K562 (cell line): ENCODE data around the gene ACSF2. TPM values are rescaled to one million over a fixed set of nuclear protein-coding genes. Genes with fewer than 3 reads are reported as not detected.

Experiments
- ATAC-seq: fragments of 200-7000 bp; cut with Tn5 transposase; 3 replicates; pipeline ENCODE4 v1.9.1; 2020; ENCODE audit warnings: moderate library complexity
- BruUV-seq: library from RNA; stranded (reverse); fragments of 400-500 nt; replicated peaks from 2 replicates; lab custom pipeline; 2021; lab: Mats Ljungman, UMichigan
- CTCF ChIA-PET: fragments of 300-600 bp; formaldehyde crosslinking; extraction: SDS; loops from one replicate; lab custom pipeline; 2021; ENCODE audit warnings: low intra/inter-chr PET ratio; lab: Yijun Ruan, JAX
- POLR2A ChIA-PET: fragments of 300-600, 350-650 bp; sonication (Branson Sonifier 250); formaldehyde crosslinking; extraction: SDS; loops from one replicate; lab custom pipeline; 2021; ENCODE audit warnings: antibody characterized with exemption, inconsistent platforms; lab: Yijun Ruan, JAX
- DNase-seq, 4 experiments: peaks; one replicate each; pipeline versions ENCODE4 v3.0.0 to v3.0.0-alpha.2; 2011 to 2018; ENCODE audit warnings: low spot score in 3 of 4, mixed read lengths in 3 of 4; ENCODE audit errors: extremely low read depth in 1 of 4
- FAIRE-seq: peaks from 2 replicates; lab custom pipeline; 2011; peaks lifted over from hg19 to GRCh38; lab: Jason Lieb, UNC
- H2AFZ ChIP-seq: 2 replicates; pipeline ENCODE4 v1.6.0; 2011; ENCODE audit warnings: low read depth, low read length, control low read depth, inconsistent platforms
- H3K27ac ChIP-seq: fragments of 200-600 bp; 3 replicates; pipeline ENCODE4 v1.8.0; 2011; ENCODE audit warnings: low read depth, mild to moderate bottlenecking, control low read depth, inconsistent platforms, low read length, moderate library complexity, mixed read lengths; ENCODE audit errors: extremely low read depth
- H3K27me3 ChIP-seq, 2 experiments: fragments of 300-600 bp in 1 of 2; 2 replicates in 1 of 2; 3 replicates in 1 of 2; pipeline versions ENCODE4 v1.6.0 to v1.8.0; 2011; ENCODE audit warnings: inconsistent platforms in 2 of 2, low read length in 2 of 2, mild to moderate bottlenecking in 1 of 2, mixed read lengths in 1 of 2, moderate library complexity in 1 of 2; ENCODE audit not compliant: control insufficient read depth in 2 of 2, insufficient read depth in 2 of 2
- H3K36me3 ChIP-seq: fragments of 300-600 bp; 3 replicates; pipeline ENCODE4 v1.8.0; 2011; ENCODE audit warnings: mild to moderate bottlenecking, low read length, inconsistent platforms; ENCODE audit not compliant: control insufficient read depth, insufficient read depth
- H3K4me1 ChIP-seq, 2 experiments: fragments of 200-600 bp in 1 of 2; replicated peaks in 1 of 2; 2 replicates in 1 of 2; 3 replicates in 1 of 2; pipeline versions ENCODE4 v1.5.1 to v1.8.0; 2011; ENCODE audit warnings: inconsistent platforms in 2 of 2, low read length in 2 of 2, mild to moderate bottlenecking in 1 of 2, mixed read lengths in 1 of 2, moderate library complexity in 1 of 2; ENCODE audit not compliant: control insufficient read depth in 2 of 2, insufficient read depth in 2 of 2
- H3K4me2 ChIP-seq: 2 replicates; pipeline ENCODE4 v1.6.1; 2011; ENCODE audit warnings: low read length, control low read depth, inconsistent platforms, mixed read lengths; ENCODE audit not compliant: insufficient read depth
- H3K4me3 ChIP-seq: fragments of 200-600 bp; sonication (generic), shearing (Covaris generic); 2 replicates; pipeline ENCODE4 v1.5.1; 2016; ENCODE audit warnings: control low read depth, inconsistent platforms
- H3K79me2 ChIP-seq: fragments of 200-600 bp; 3 replicates; pipeline ENCODE4 v1.8.0; 2011; ENCODE audit warnings: low read length, inconsistent platforms; ENCODE audit not compliant: control insufficient read depth, insufficient read depth
- H3K9ac ChIP-seq, 2 experiments: 2 replicates each; pipeline versions ENCODE4 v1.6.0 to v1.6.1; 2011; ENCODE audit warnings: low read depth in 2 of 2, low read length in 2 of 2, control low read depth in 1 of 2, inconsistent platforms in 1 of 2, mild to moderate bottlenecking in 1 of 2, mixed read lengths in 1 of 2; ENCODE audit not compliant: insufficient read depth in 1 of 2
- H3K9me1 ChIP-seq: one replicate; pipeline ENCODE4 v1.6.0; 2011; ENCODE audit warnings: inconsistent platforms, mild to moderate bottlenecking, low read length, moderate library complexity; ENCODE audit not compliant: control insufficient read depth, insufficient read depth
- H3K9me3 ChIP-seq: replicated peaks from 2 replicates; pipeline ENCODE4 v1.5.1; 2011; ENCODE audit warnings: low read depth, low read length, inconsistent platforms; ENCODE audit not compliant: control insufficient read depth, insufficient read depth
- H4K20me1 ChIP-seq: replicated peaks from 2 replicates; pipeline ENCODE4 v1.6.1; 2011; ENCODE audit warnings: low read length, inconsistent platforms, mixed read lengths; ENCODE audit not compliant: control insufficient read depth, insufficient read depth
- ARHGAP35 ChIP-seq: fragments of 450-650 bp; IDR thresholded peaks from 2 replicates; pipeline ENCODE4 v1.6.1; 2018; ENCODE audit not compliant: partially characterized antibody
- CLOCK ChIP-seq: fragments of 250-450 bp; sonication (Bioruptor Pico); IDR thresholded peaks from 2 replicates; pipeline ENCODE4 v1.4.0; 2020; ENCODE audit warnings: mild to moderate bottlenecking, moderate library complexity, borderline replicate concordance
- HOMEZ ChIP-seq: fragments of 250-450 bp; sonication (Bioruptor Pico); IDR thresholded peaks from 2 replicates; pipeline ENCODE4 v1.4.0; 2020; ENCODE audit warnings: mild to moderate bottlenecking, moderate library complexity
- JUND ChIP-seq, 2 experiments: IDR thresholded peaks; 2 replicates in 1 of 2; 3 replicates in 1 of 2; pipeline ENCODE4 v1.6.1; 2011; ENCODE audit warnings: borderline replicate concordance in 2 of 2, low read depth in 2 of 2, low read length in 2 of 2, improper control_type of control experiment in 1 of 2, missing biosample characterization in 1 of 2, missing genetic modification characterization in 1 of 2, missing genetic modification reagents in 1 of 2
- KAT7 ChIP-seq: sonication (generic); formaldehyde crosslinking; IDR thresholded peaks from 2 replicates; pipeline ENCODE4 v1.8.0; 2022; ENCODE audit warnings: missing genetic modification reagents, mild to moderate bottlenecking, borderline replicate concordance
- NFIC ChIP-seq: fragments of 450-650 bp; IDR thresholded peaks from 2 replicates; pipeline ENCODE4 v1.6.1; 2017; ENCODE audit warnings: mild to moderate bottlenecking, inconsistent platforms
- PRPF4 ChIP-seq: fragments of 200-400 bp; formaldehyde crosslinking; IDR thresholded peaks from one replicate; pipeline ENCODE4 v1.6.1; 2017; ENCODE audit warnings: low read length, low read depth, mild to moderate bottlenecking; ENCODE audit not compliant: insufficient read depth, poor library complexity, severe bottlenecking
- RBM22 ChIP-seq: fragments of 200-400 bp; formaldehyde crosslinking; IDR thresholded peaks from 2 replicates; pipeline ENCODE4 v1.6.1; 2018; ENCODE audit warnings: low read length, low read depth; ENCODE audit not compliant: poor library complexity, severe bottlenecking
- SRSF9 ChIP-seq: fragments of 200-400 bp; formaldehyde crosslinking; IDR thresholded peaks from 2 replicates; pipeline ENCODE4 v1.6.1; 2017; ENCODE audit warnings: low read depth, low read length, borderline replicate concordance
- ZFX ChIP-seq: sonication (generic); formaldehyde crosslinking; IDR thresholded peaks from 2 replicates; pipeline ENCODE4 v1.8.0; 2022; ENCODE audit warnings: mild to moderate bottlenecking, missing genetic modification reagents, moderate library complexity
- ZNF395 ChIP-seq: fragments of 200-800 bp; sonication (Bioruptor generic); IDR thresholded peaks from 2 replicates; pipeline ENCODE4 v1.6.1; 2017; ENCODE audit warnings: missing genetic modification characterization, missing compliant biosample characterization
- WGBS: fragments of 100-300 bp; shearing (Covaris generic); methylation state at CpG from one replicate; pipeline ENCODE4 v1.1.6; 2016; ENCODE audit warnings: low coverage, mixed read lengths; ENCODE audit not compliant: insufficient coverage; ENCODE audit errors: missing lambda C conversion rate; 5-methylcytosine and 5-hydroxymethylcytosine counted together
- in situ Hi-C: fragments of 300-500 bp; cut with MboI; formaldehyde crosslinking; loops from 4 replicates; pipeline ENCODE4 v1.15.0; 2018; ENCODE audit warnings: inconsistent platforms, mixed read lengths
- intact Hi-C: fragments of 100-400 bp; cut with micrococcal nuclease; formaldehyde crosslinking; loops from 2 replicates; pipeline ENCODE4 v1.14.2; 2022
- polyA plus RNA-seq, 8 experiments: library from polyadenylated mRNA; depleted of rRNA in 4 of 8; stranded (reverse) in 5 of 8; unstranded in 3 of 8; fragments of >200 nt; fragmentation: Nextera tagmentation in 2 of 8; fragmentation: Illumina TruSeq in 1 of 8; extraction: Ambion mirVana in 2 of 8; extraction: Trizol in 1 of 8; gene quantifications; 2 replicates each; pipeline versions ENCODE4 v1.2.1 to v1.2.3, GENCODE V29; 2011 to 2014; ENCODE audit warnings: inconsistent platforms in 1 of 8, missing spikeins in 1 of 8
- total RNA-seq, 7 experiments: library from RNA; depleted of rRNA in 6 of 7; stranded (reverse); fragments of >200 nt in 6 of 7; fragmentation: Illumina TruSeq in 2 of 7; extraction: Trizol in 2 of 7; gene quantifications; 2 replicates each; pipeline versions ENCODE4 v1.2.1 to v1.2.3, GENCODE V29; 2011 to 2021; ENCODE audit warnings: low replicate concordance in 1 of 7

The ACSF2 gene
- total and polyA plus RNA-seq, 9 of the 15 experiments (the other 6 are each of a cell fraction or from before 2014, with no cell fraction given) = 0.89 to 6.1 (median 3.5) TPM

GRCh38 chr17:50407921-50408320 lies 18.1 kb upstream of the ACSF2 start:
- in situ Hi-C loops = no loop called here
- TF ChIP-seq HOMEZ (CRISPR knock-in tag) (no peak), ARHGAP35 (no peak), PRPF4 (no peak), CLOCK (CRISPR knock-in tag) (no peak), KAT7 (CRISPR knock-in tag) (no peak), SRSF9 (no peak), ZNF395 (CRISPR knock-in tag) (no peak), RBM22 (no peak), NFIC (no peak), ZFX (CRISPR knock-in tag) (no peak), JUND (IDR thresholded peaks at IDR 0.05; ENCODE audit: borderline replicate concordance, low read depth, low read length) (no peak), JUND (tag; IDR thresholded peaks at IDR 0.05; ENCODE audit: borderline replicate concordance, low read depth, low read length) (no peak)

More at GRCh38 chr17:50407921-50408320, 18.1 kb upstream of the ACSF2 start:
- DNase-seq = no peak
- no peak overlapping the region for H2AFZ ChIP-seq
- no peak overlapping the region for H3K27ac ChIP-seq
- no peak overlapping the region for H3K4me2 ChIP-seq
- H3K79me2 ChIP-seq = no peaks in the 10 kb centered on the region
- intact Hi-C loops = no loop called here
- no peak for ATAC-seq
- H3K4me1 ChIP-seq = no peaks in the 10 kb centered on the region; a peak in 1 of 5 replicates
- H3K9me3 ChIP-seq = no peaks in the 10 kb centered on the region
- H4K20me1 ChIP-seq = 0 out of 2 replicates have a peak, but pooled peaks cover 3% of the 10 kb centered on the region
- no peaks in the 10 kb centered on the region for H3K9me1 ChIP-seq
- no peaks in the 10 kb centered on the region; a peak in 1 of 5 replicates for H3K27me3 ChIP-seq
- ChIA-PET POLR2A (interaction anchor here (0.8 to 3.8 kb wide), 2 partner anchors 9 to 11 kb away, joined by 3 to 19 read pairs; partner anchors contain the start of gene LRRC59), CTCF (no interaction called here)
- no peak overlapping the region for H3K9ac ChIP-seq
- no TSS peak for BruUV-seq
- WGBS = 5% methylated on average over 4 of the region's 4 CpGs
- H3K4me3 ChIP-seq = no peak overlapping the region
- H3K36me3 ChIP-seq = no peaks in the 10 kb centered on the region
- no peak for FAIRE-seq
